ENCODE measurements around the gene MBP.
"Not testable (repeated sequence)": the region's sequence is repeated elsewhere in the genome, so short reads cannot be mapped to it uniquely, and the experiment has no call there.

The MBP gene

GRCh38 chr18:76955524-76956170 is 176.9 kb downstream of the MBP start:
- Histone ChIP-seq H3K4me1 (ENCODE audit: control insufficient read depth, low read depth, low read length) (no peaks in the 10 kb centered on the region), H3K4me3 (ENCODE audit: low read length) (no peak overlapping the region), H3K9me3 (ENCODE audit: control insufficient read depth, low read depth, low read length) (no peaks in the 10 kb centered on the region), H3K27ac (ENCODE audit: low read length) (no peak overlapping the region), H3K9ac (ENCODE audit: low read length) (no peak overlapping the region), H3K27me3 (ENCODE audit: control insufficient read depth, insufficient read depth, low read length) (no peaks in the 10 kb centered on the region), H3K36me3 (ENCODE audit: control insufficient read depth, low read depth, low read length) (peaks cover 11% of the 10 kb centered on the region)

- peaks cover 11% of the 10 kb centered on the region for H3K36me3 ChIP-seq (ENCODE audit: control insufficient read depth, low read depth, low read length)
- H3K9me3 ChIP-seq (ENCODE audit: control insufficient read depth, low read depth, low read length): no peaks in the 10 kb centered on the region
- no peaks in the 10 kb centered on the region for H3K4me1 ChIP-seq (ENCODE audit: control insufficient read depth, low read depth, low read length)
- no peaks in the 10 kb centered on the region for H3K27me3 ChIP-seq (ENCODE audit: control insufficient read depth, insufficient read depth, low read length)
- H3K4me3 ChIP-seq (ENCODE audit: low read length): no peak overlapping the region
- no peak overlapping the region for H3K27ac ChIP-seq (ENCODE audit: low read length)
- H3K9ac ChIP-seq (ENCODE audit: low read length): no peak overlapping the region
These were observed 178.9 kb downstream of the MBP start for GRCh38 chr18:76953583-76954233.

- Histone ChIP-seq H3K4me1 (ENCODE audit: control insufficient read depth, low read depth, low read length) (no peaks in the 10 kb centered on the region), H3K9ac (ENCODE audit: low read length) (no peak overlapping the region), H3K27ac (ENCODE audit: low read length) (no peak overlapping the region), H3K27me3 (ENCODE audit: control insufficient read depth, insufficient read depth, low read length) (no peaks in the 10 kb centered on the region), H3K9me3 (ENCODE audit: control insufficient read depth, low read depth, low read length) (no peaks in the 10 kb centered on the region), H3K4me3 (ENCODE audit: low read length) (no peak overlapping the region), H3K36me3 (ENCODE audit: control insufficient read depth, low read depth, low read length) (peaks cover 7% of the 10 kb centered on the region)
These were observed 179.4 kb downstream of the MBP start for GRCh38 chr18:76953156-76953555.

GRCh38 chr18:76952747-76953146 is 179.8 kb downstream of the MBP start:
- Histone ChIP-seq H3K27me3 (ENCODE audit: control insufficient read depth, insufficient read depth, low read length) (no peaks in the 10 kb centered on the region), H3K4me3 (ENCODE audit: low read length) (no peak overlapping the region), H3K9ac (ENCODE audit: low read length) (no peak overlapping the region), H3K4me1 (ENCODE audit: control insufficient read depth, low read depth, low read length) (no peaks in the 10 kb centered on the region), H3K27ac (ENCODE audit: low read length) (no peak overlapping the region), H3K9me3 (ENCODE audit: control insufficient read depth, low read depth, low read length) (no peaks in the 10 kb centered on the region), H3K36me3 (ENCODE audit: control insufficient read depth, low read depth, low read length) (peaks cover 3% of the 10 kb centered on the region)

GRCh38 chr18:76951456-76952247 is 180.9 kb downstream of the MBP start:
- Histone ChIP-seq H3K36me3 (ENCODE audit: control insufficient read depth, low read depth, low read length) (no peaks in the 10 kb centered on the region), H3K27me3 (ENCODE audit: control insufficient read depth, insufficient read depth, low read length) (no peaks in the 10 kb centered on the region), H3K9me3 (ENCODE audit: control insufficient read depth, low read depth, low read length) (no peaks in the 10 kb centered on the region), H3K4me1 (ENCODE audit: control insufficient read depth, low read depth, low read length) (no peaks in the 10 kb centered on the region), H3K9ac (ENCODE audit: low read length) (no peak overlapping the region), H3K27ac (ENCODE audit: low read length) (no peak overlapping the region), H3K4me3 (ENCODE audit: low read length) (no peak overlapping the region)

- Histone ChIP-seq H3K4me3 (ENCODE audit: low read length) (no peak overlapping the region), H3K9ac (ENCODE audit: low read length) (no peak overlapping the region), H3K4me1 (ENCODE audit: control insufficient read depth, low read depth, low read length) (no peaks in the 10 kb centered on the region), H3K27me3 (ENCODE audit: control insufficient read depth, insufficient read depth, low read length) (no peaks in the 10 kb centered on the region), H3K36me3 (ENCODE audit: control insufficient read depth, low read depth, low read length) (no peaks in the 10 kb centered on the region), H3K9me3 (ENCODE audit: control insufficient read depth, low read depth, low read length) (no peaks in the 10 kb centered on the region), H3K27ac (ENCODE audit: low read length) (no peak overlapping the region)
These were observed 184.2 kb downstream of the MBP start for GRCh38 chr18:76948345-76948744.

GRCh38 chr18:76944346-76944745 is 188.2 kb downstream of the MBP start:
- H3K27me3 ChIP-seq (ENCODE audit: control insufficient read depth, insufficient read depth, low read length): not testable (repeated sequence)

GRCh38 chr18:76943542-76944339 is 188.8 kb downstream of the MBP start:
- Histone ChIP-seq H3K9me3 (ENCODE audit: control insufficient read depth, low read depth, low read length) (no peaks in the 10 kb centered on the region), H3K4me3 (ENCODE audit: low read length) (no peak overlapping the region), H3K9ac (ENCODE audit: low read length) (no peak overlapping the region), H3K36me3 (ENCODE audit: control insufficient read depth, low read depth, low read length) (peaks cover 2% of the 10 kb centered on the region), H3K27ac (ENCODE audit: low read length) (no peak overlapping the region), H3K4me1 (ENCODE audit: control insufficient read depth, low read depth, low read length) (no peaks in the 10 kb centered on the region), H3K27me3 (ENCODE audit: control insufficient read depth, insufficient read depth, low read length) (no peaks in the 10 kb centered on the region)

More at GRCh38 chr18:76944346-76944745, 188.2 kb downstream of the MBP start:
- H3K27ac ChIP-seq (ENCODE audit: low read length); H3K9ac ChIP-seq (ENCODE audit: low read length); H3K4me3 ChIP-seq (ENCODE audit: low read length); H3K4me1 ChIP-seq (ENCODE audit: control insufficient read depth, low read depth, low read length); H3K9me3 ChIP-seq (ENCODE audit: control insufficient read depth, low read depth, low read length); H3K36me3 ChIP-seq (ENCODE audit: control insufficient read depth, low read depth, low read length): not testable (repeated sequence)

- Histone ChIP-seq H3K9ac (ENCODE audit: low read length) (no peak overlapping the region), H3K27ac (ENCODE audit: low read length) (no peak overlapping the region), H3K27me3 (ENCODE audit: control insufficient read depth, insufficient read depth, low read length) (no peaks in the 10 kb centered on the region), H3K9me3 (ENCODE audit: control insufficient read depth, low read depth, low read length) (no peaks in the 10 kb centered on the region), H3K4me3 (ENCODE audit: low read length) (no peak overlapping the region), H3K4me1 (ENCODE audit: control insufficient read depth, low read depth, low read length) (no peaks in the 10 kb centered on the region), H3K36me3 (ENCODE audit: control insufficient read depth, low read depth, low read length) (peaks cover 20% of the 10 kb centered on the region)
These were observed 191.3 kb downstream of the MBP start for GRCh38 chr18:76941284-76941683.

GRCh38 chr18:76938619-76939018 is 194.0 kb downstream of the MBP start:
- Histone ChIP-seq H3K36me3 (ENCODE audit: control insufficient read depth, low read depth, low read length) (peaks cover 20% of the 10 kb centered on the region), H3K27me3 (ENCODE audit: control insufficient read depth, insufficient read depth, low read length) (no peaks in the 10 kb centered on the region), H3K9ac (ENCODE audit: low read length) (no peak overlapping the region), H3K4me1 (ENCODE audit: control insufficient read depth, low read depth, low read length) (no peaks in the 10 kb centered on the region), H3K9me3 (ENCODE audit: control insufficient read depth, low read depth, low read length) (no peaks in the 10 kb centered on the region), H3K27ac (ENCODE audit: low read length) (no peak overlapping the region), H3K4me3 (ENCODE audit: low read length) (no peak overlapping the region)

GRCh38 chr18:76937597-76937996 is 195.0 kb downstream of the MBP start:
- Histone ChIP-seq H3K36me3 (ENCODE audit: control insufficient read depth, low read depth, low read length) (peaks cover 20% of the 10 kb centered on the region), H3K4me1 (ENCODE audit: control insufficient read depth, low read depth, low read length) (no peaks in the 10 kb centered on the region), H3K27ac (ENCODE audit: low read length) (no peak overlapping the region), H3K4me3 (ENCODE audit: low read length) (no peak overlapping the region), H3K9me3 (ENCODE audit: control insufficient read depth, low read depth, low read length) (no peaks in the 10 kb centered on the region), H3K9ac (ENCODE audit: low read length) (no peak overlapping the region), H3K27me3 (ENCODE audit: control insufficient read depth, insufficient read depth, low read length) (no peaks in the 10 kb centered on the region)
